HG03060 (cell line): Measurements from ENCODE around the gene PRR20A.
"Not testable (repeated sequence)": the region's sequence is repeated elsewhere in the genome, so short reads cannot be mapped to it uniquely, and the experiment has no call there.

Experiments
- ATAC-seq: cut with Tn5 transposase; IDR thresholded peaks from one replicate; pipeline ENCODE4 v1.9.1; 2021; ENCODE audit warnings: low read depth, moderate number of reproducible peaks; ENCODE audit not compliant: unreplicated experiment

PRR20A gene

GRCh38 chr13:57140235-57140968 lies at the start of gene PRR20A:
Gene PRR20A (plus strand): TSS chr13:57140918. CDS start chr13:57141305, 387 bp downstream.
- not testable (repeated sequence) for ATAC-seq

GRCh38 chr13:57114945-57115344 lies 25.8 kb upstream of the PRR20A start:
- no peak for ATAC-seq

- ATAC-seq, result no peak
Observed at GRCh38 chr13:57123681-57124080, 17.0 kb upstream of the PRR20A start.

- ATAC-seq, result no peak
Observed at GRCh38 chr13:57128909-57129308, 11.8 kb upstream of the PRR20A start.

GRCh38 chr13:57136093-57136492 lies 4.6 kb upstream of the PRR20A start:
- no peak for ATAC-seq

- ATAC-seq, result no peak
Observed at GRCh38 chr13:57137585-57137984, 3.1 kb upstream of the PRR20A start.

- ATAC-seq, result no peak
Observed at GRCh38 chr13:57138988-57139387, 1.7 kb upstream of the PRR20A start.

GRCh38 chr13:57139781-57140180 lies 937 bp upstream of the PRR20A start:
- not testable (repeated sequence) for ATAC-seq

- ATAC-seq, result not testable (repeated sequence)
Observed at GRCh38 chr13:57147188-57147587, 6.5 kb downstream of the PRR20A start, which contains the start of gene PRR20B. Gene PRR20B (plus strand): TSS chr13:57147488. CDS start chr13:57147875, 387 bp downstream.

- not testable (repeated sequence) for ATAC-seq
Observed at GRCh38 chr13:57148106-57148505, 7.4 kb downstream of the PRR20A start.

GRCh38 chr13:57153761-57154160 lies 13.0 kb downstream of the PRR20A start, which contains the start of gene PRR20C:
Gene PRR20C (plus strand): TSS chr13:57154061. CDS start chr13:57154448, 387 bp downstream.
- ATAC-seq, result not testable (repeated sequence)

- not testable (repeated sequence) for ATAC-seq
Observed at GRCh38 chr13:57160332-57160731, 19.6 kb downstream of the PRR20A start, which contains the start of gene PRR20D. Gene PRR20D (plus strand): TSS chr13:57160632. CDS start chr13:57161019, 387 bp downstream.

GRCh38 chr13:57166897-57167296 lies 26.2 kb downstream of the PRR20A start, which contains the start of gene PRR20E:
Gene PRR20E (plus strand): TSS chr13:57167197. CDS start chr13:57167584, 387 bp downstream.
- ATAC-seq, result not testable (repeated sequence)

GRCh38 chr13:57191667-57192066 lies 50.9 kb downstream of the PRR20A start:
- ATAC-seq, result no peak
